Retinal pigment epithelial cell (primary cell): Measurements from ENCODE around the gene DMD.
A peak's percentile ranks its signal among the peaks of the same experiment; 100 is the strongest.

Source experiments
- DNase-seq: peaks from one replicate; pipeline ENCODE4 v3.0.0-alpha.2; 2010; ENCODE audit warnings: low read depth
- H3K4me3 ChIP-seq: 2 replicates; pipeline ENCODE4 v1.5.1; 2011; ENCODE audit warnings: mild to moderate bottlenecking, low read length, control low read depth, moderate library complexity
- CTCF ChIP-seq: conservative IDR thresholded peaks from 2 replicates; pipeline ENCODE4 v1.5.1; 2011; ENCODE audit warnings: low read depth, low read length, control low read depth, inconsistent platforms

The DMD gene

GRCh38 chrX:31298916-31299315 is 1912.4 kb downstream of the DMD start:
- H3K4me3 ChIP-seq = no peak overlapping the region
- TF ChIP-seq CTCF = no peak
- DNase-seq = peak; percentile 15

GRCh38 chrX:31297881-31298280 is 1913.5 kb downstream of the DMD start:
- no peak for DNase-seq
- H3K4me3 ChIP-seq = no peak overlapping the region
- no peak for TF ChIP-seq CTCF

- no peak for DNase-seq
- H3K4me3 ChIP-seq = no peak overlapping the region
- no peak for TF ChIP-seq CTCF
These were observed 1916.9 kb downstream of the DMD start for GRCh38 chrX:31294475-31294874.

DNA sequence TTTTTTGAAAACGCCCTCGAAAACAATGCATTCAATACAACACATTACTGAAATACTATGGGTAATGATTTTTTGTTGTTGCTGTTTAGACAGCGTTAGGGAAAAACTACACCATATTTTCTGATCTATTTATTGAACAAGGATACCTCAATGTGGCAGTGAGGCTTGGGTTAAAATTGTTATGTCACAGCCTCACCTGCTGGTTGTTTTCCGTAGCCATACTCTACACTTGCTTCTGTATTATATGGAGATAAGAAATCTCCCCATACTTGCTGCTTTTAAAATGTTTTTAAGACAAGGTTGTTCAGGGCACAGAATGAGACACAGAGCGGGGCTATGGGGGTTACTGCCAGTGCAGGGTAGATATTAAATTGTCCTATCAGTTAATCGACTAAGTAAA is 1917.9 kb downstream of the DMD start:
- no peak overlapping the region for H3K4me3 ChIP-seq
- TF ChIP-seq CTCF = peak; percentile 17
- DNase-seq = no peak

DNA sequence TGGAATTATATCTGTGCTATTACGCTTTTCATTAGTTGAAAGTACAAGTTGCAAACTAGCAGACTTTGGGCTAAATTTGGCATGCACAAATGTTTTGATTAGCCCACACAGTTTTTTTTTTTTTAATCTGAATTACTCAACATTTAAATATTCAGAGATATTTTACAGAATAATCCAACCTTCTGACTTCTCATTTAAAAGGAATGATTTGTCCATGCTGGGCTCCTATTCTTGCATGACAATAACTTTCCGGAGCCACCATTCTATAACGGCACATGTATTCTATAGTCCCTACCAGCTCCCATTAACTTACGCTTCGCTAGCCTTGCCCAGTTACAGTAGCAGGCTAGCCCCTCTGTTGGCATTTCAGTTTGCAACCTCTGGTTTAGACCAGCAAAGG is 1920.2 kb downstream of the DMD start:
- no peak for TF ChIP-seq CTCF
- H3K4me3 ChIP-seq = no peak overlapping the region
- DNase-seq = no peak

- no peak for TF ChIP-seq CTCF
- no peak for DNase-seq
These were observed 1923.5 kb downstream of the DMD start for GRCh38 chrX:31287861-31288260.

GRCh38 chrX:31280580-31280979 is 1930.8 kb downstream of the DMD start:
- no peak overlapping the region for H3K4me3 ChIP-seq
- no peak for TF ChIP-seq CTCF

More at GRCh38 chrX:31287861-31288260, 1923.5 kb downstream of the DMD start:
- no peak overlapping the region for H3K4me3 ChIP-seq

More at GRCh38 chrX:31280580-31280979, 1930.8 kb downstream of the DMD start:
- DNase-seq = no peak
